SU-DHL-6 (cell line): ENCODE results near the gene L3MBTL4.

Experiments
- H2AFZ ChIP-seq: fragments of 200-600 bp; sonication (generic); 2 replicates; pipeline ENCODE4 v1.6.1; 2014; ENCODE audit warnings: low read depth, mild to moderate bottlenecking, moderate library complexity, mixed read lengths, antibody characterized with exemption, low read length; ENCODE audit not compliant: severe bottlenecking
- H3F3A ChIP-seq: fragments of 200-600 bp; shearing (Covaris generic); 2 replicates; pipeline ENCODE4 v1.6.0; 2016; ENCODE audit warnings: antibody characterized with exemption, mild to moderate bottlenecking; ENCODE audit not compliant: insufficient read depth
- H3K27ac ChIP-seq: fragments of 200-600 bp; sonication (generic); 2 replicates; pipeline ENCODE4 v1.5.1; 2016; ENCODE audit warnings: low read depth, mild to moderate bottlenecking, low read length, moderate library complexity, mixed read lengths
- H3K27me3 ChIP-seq: fragments of 200-600 bp; sonication (generic), shearing (Covaris generic); 2 replicates; pipeline ENCODE4 v1.6.0; 2014; ENCODE audit warnings: mild to moderate bottlenecking, low read length
- H3K36me3 ChIP-seq: fragments of 200-600 bp; sonication (generic); 2 replicates; pipeline ENCODE4 v1.6.1; 2014; ENCODE audit warnings: mild to moderate bottlenecking, low read length, mixed read lengths
- H3K4me2 ChIP-seq: fragments of 300-600, 200-600 bp; shearing (Covaris generic), sonication (generic); 2 replicates; pipeline ENCODE4 v1.6.0; 2014; ENCODE audit warnings: low read length, low read depth, mild to moderate bottlenecking; ENCODE audit not compliant: poor library complexity, severe bottlenecking
- H3K4me3 ChIP-seq: fragments of 200-600 bp; sonication (generic); 2 replicates; pipeline ENCODE4 v1.5.1; 2014; ENCODE audit warnings: antibody characterized with exemption, low read length, mild to moderate bottlenecking, mixed read lengths; ENCODE audit not compliant: insufficient read depth, poor library complexity, severe bottlenecking
- H3K79me2 ChIP-seq: fragments of 200-600 bp; sonication (generic); 2 replicates; pipeline ENCODE4 v1.6.1; 2014; ENCODE audit warnings: mild to moderate bottlenecking, low read length, moderate library complexity; ENCODE audit not compliant: insufficient read depth
- H3K9ac ChIP-seq: fragments of 200-600 bp; sonication (generic); 2 replicates; pipeline ENCODE4 v1.7.0; 2014; ENCODE audit warnings: mild to moderate bottlenecking, low read length
- H3K9me2 ChIP-seq: fragments of 200-600 bp; sonication (generic); replicated peaks from 2 replicates; pipeline ENCODE4 v1.6.1; 2014; ENCODE audit warnings: low read length; ENCODE audit not compliant: insufficient read depth
- H3K9me3 ChIP-seq: fragments of 200-600 bp; sonication (generic); 2 replicates; pipeline ENCODE4 v1.6.1; 2014; ENCODE audit warnings: low read length, mixed read lengths; ENCODE audit not compliant: insufficient read depth
- H4K20me1 ChIP-seq: fragments of 200-600 bp; sonication (generic); 2 replicates; pipeline ENCODE4 v1.6.1; 2014; ENCODE audit warnings: low read depth, mild to moderate bottlenecking, antibody characterized with exemption, low read length, moderate library complexity, mixed read lengths
- CTCF ChIP-seq: fragments of 200-600 bp; sonication (generic); IDR thresholded peaks from one replicate; pipeline ENCODE4 v1.5.1; 2017; ENCODE audit warnings: antibody characterized with exemption, mild to moderate bottlenecking, low read length, moderate library complexity; ENCODE audit not compliant: insufficient read depth, poor library complexity, severe bottlenecking
- EZH2phosphoT487 ChIP-seq: fragments of 200-600 bp; sonication (generic), shearing (Covaris generic); conservative IDR thresholded peaks from 2 replicates; pipeline ENCODE4 v1.6.1; 2018; ENCODE audit warnings: mild to moderate bottlenecking, antibody characterized with exemption, low read length, moderate library complexity, mixed read lengths

L3MBTL4 gene

GRCh38 chr18:6363216-6363615 is 51.5 kb downstream of the L3MBTL4 start:
- Histone ChIP-seq H3K36me3 (no peaks in the 10 kb centered on the region), H3K9ac (no peak overlapping the region), H3K27ac (no peak overlapping the region), H2AFZ (no peak overlapping the region), H3K27me3 (no peaks in the 10 kb centered on the region), H3K9me3 (no peaks in the 10 kb centered on the region), H3K4me2 (no peak overlapping the region), H3K9me2 (no peaks in the 10 kb centered on the region), H4K20me1 (no peaks in the 10 kb centered on the region), H3K4me3 (no peak overlapping the region), H3F3A (no peaks in the 10 kb centered on the region), H3K79me2 (no peaks in the 10 kb centered on the region)
- TF ChIP-seq EZH2phosphoT487: no peak
- TF ChIP-seq CTCF: no peak

GRCh38 chr18:6362559-6363129 is 52.1 kb downstream of the L3MBTL4 start:
- no peaks in the 10 kb centered on the region for H3K27me3 ChIP-seq
- H3K9ac ChIP-seq: no peak overlapping the region
- no peaks in the 10 kb centered on the region for H4K20me1 ChIP-seq
- H3K4me3 ChIP-seq: no peak overlapping the region
- no peaks in the 10 kb centered on the region for H3K9me3 ChIP-seq
- H3K9me2 ChIP-seq: no peaks in the 10 kb centered on the region
- H3K79me2 ChIP-seq: no peaks in the 10 kb centered on the region
- H3K4me2 ChIP-seq: no peak overlapping the region
- no peaks in the 10 kb centered on the region for H3F3A ChIP-seq
- H3K36me3 ChIP-seq: no peaks in the 10 kb centered on the region
- H2AFZ ChIP-seq: no peak overlapping the region
- no peak for TF ChIP-seq CTCF
- TF ChIP-seq EZH2phosphoT487: no peak
- H3K27ac ChIP-seq: no peak overlapping the region

GRCh38 chr18:6357668-6358067 is 57.0 kb downstream of the L3MBTL4 start:
- Histone ChIP-seq H2AFZ (no peak overlapping the region), H3K9me3 (no peaks in the 10 kb centered on the region), H3K27ac (no peak overlapping the region), H3K4me2 (no peak overlapping the region), H3K9ac (no peak overlapping the region), H4K20me1 (no peaks in the 10 kb centered on the region), H3K9me2 (no peaks in the 10 kb centered on the region), H3K79me2 (no peaks in the 10 kb centered on the region), H3K4me3 (no peak overlapping the region), H3F3A (no peaks in the 10 kb centered on the region), H3K27me3 (no peaks in the 10 kb centered on the region), H3K36me3 (no peaks in the 10 kb centered on the region)
- TF ChIP-seq CTCF (no peak), EZH2phosphoT487 (no peak)
